Tongue (tissue), 2 donors: ENCODE results near the gene HBG2. TPM values are rescaled to one million over a fixed set of nuclear protein-coding genes. Genes with fewer than 3 reads are reported as not detected.
A peak's percentile ranks its signal among the peaks of the same experiment; 100 is the strongest.

Experiments
- DNase-seq: peaks from one replicate; pipeline ENCODE4 v3.0.0-alpha.2; 2015
- total RNA-seq: library from RNA; depleted of rRNA; stranded (reverse); fragments of >200 nt; gene quantifications from one replicate; pipeline ENCODE4 v1.2.3, GENCODE V29; 2014

HBG2 gene
- total RNA-seq, 1 donor from 2014 or later = 982 TPM

- no peak for DNase-seq
Measured at GRCh38 chr11:5229356-5229755, 25.2 kb downstream of the HBG2 start.

GRCh38 chr11:5228124-5228523 is 26.5 kb downstream of the HBG2 start:
- DNase-seq = no peak

DNA sequence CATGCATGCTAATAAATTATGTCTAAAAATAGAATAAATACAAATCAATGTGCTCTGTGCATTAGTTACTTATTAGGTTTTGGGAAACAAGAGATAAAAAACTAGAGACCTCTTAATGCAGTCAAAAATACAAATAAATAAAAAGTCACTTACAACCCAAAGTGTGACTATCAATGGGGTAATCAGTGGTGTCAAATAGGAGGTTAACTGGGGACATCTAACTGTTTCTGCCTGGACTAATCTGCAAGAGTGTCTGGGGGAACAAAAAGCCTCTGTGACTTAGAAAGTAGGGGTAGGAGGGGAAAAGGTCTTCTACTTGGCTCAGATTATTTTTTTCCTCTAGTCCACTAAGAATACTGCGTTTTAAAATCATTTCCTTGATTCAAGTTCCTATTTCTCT is 26.9 kb downstream of the HBG2 start:
- DNase-seq = no peak

DNA sequence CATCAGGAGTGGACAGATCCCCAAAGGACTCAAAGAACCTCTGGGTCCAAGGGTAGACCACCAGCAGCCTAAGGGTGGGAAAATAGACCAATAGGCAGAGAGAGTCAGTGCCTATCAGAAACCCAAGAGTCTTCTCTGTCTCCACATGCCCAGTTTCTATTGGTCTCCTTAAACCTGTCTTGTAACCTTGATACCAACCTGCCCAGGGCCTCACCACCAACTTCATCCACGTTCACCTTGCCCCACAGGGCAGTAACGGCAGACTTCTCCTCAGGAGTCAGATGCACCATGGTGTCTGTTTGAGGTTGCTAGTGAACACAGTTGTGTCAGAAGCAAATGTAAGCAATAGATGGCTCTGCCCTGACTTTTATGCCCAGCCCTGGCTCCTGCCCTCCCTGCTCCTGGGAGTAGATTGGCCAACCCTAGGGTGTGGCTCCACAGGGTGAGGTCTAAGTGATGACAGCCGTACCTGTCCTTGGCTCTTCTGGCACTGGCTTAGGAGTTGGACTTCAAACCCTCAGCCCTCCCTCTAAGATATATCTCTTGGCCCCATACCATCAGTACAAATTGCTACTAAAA is 27.8 kb downstream of the HBG2 start, which contains the start of gene HBB:
Gene HBB (minus strand): TSS at position 340 of the 579 bp plus-strand sequence. CDS start 50 bp downstream, at position 290.
- DNase-seq = no peak

DNA sequence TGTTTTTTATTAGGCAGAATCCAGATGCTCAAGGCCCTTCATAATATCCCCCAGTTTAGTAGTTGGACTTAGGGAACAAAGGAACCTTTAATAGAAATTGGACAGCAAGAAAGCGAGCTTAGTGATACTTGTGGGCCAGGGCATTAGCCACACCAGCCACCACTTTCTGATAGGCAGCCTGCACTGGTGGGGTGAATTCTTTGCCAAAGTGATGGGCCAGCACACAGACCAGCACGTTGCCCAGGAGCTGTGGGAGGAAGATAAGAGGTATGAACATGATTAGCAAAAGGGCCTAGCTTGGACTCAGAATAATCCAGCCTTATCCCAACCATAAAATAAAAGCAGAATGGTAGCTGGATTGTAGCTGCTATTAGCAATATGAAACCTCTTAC is 29.1 kb downstream of the HBG2 start:
- DNase-seq = no peak

DNA sequence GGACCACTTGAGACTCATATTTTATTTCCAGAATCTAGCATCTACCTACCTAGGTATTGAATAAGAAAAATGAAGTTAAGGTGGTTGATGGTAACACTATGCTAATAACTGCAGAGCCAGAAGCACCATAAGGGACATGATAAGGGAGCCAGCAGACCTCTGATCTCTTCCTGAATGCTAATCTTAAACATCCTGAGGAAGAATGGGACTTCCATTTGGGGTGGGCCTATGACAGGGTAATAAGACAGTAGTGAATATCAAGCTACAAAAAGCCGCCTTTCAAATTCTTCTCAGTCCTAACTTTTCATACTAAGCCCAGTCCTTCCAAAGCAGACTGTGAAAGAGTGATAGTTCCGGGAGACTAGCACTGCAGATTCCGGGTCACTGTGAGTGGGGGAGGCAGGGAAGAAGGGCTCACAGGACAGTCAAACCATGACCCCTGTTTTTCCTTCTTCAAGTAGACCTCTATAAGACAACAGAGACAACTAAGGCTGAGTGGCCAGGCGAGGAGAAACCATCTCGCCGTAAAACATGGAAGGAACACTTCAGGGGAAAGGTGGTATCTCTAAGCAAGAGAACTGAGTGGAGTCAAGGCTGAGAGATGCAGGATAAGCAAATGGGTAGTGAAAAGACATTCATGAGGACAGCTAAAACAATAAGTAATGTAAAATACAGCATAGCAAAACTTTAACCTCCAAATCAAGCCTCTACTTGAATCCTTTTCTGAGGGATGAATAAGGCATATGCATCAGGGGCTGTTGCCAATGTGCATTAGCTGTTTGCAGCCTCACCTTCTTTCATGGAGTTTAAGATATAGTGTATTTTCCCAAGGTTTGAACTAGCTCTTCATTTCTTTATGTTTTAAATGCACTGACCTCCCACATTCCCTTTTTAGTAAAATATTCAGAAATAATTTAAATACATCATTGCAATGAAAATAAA is 29.8 kb downstream of the HBG2 start:
- no peak for DNase-seq

GRCh38 chr11:5223686-5224085 is 30.9 kb downstream of the HBG2 start:
- no peak for DNase-seq

DNA sequence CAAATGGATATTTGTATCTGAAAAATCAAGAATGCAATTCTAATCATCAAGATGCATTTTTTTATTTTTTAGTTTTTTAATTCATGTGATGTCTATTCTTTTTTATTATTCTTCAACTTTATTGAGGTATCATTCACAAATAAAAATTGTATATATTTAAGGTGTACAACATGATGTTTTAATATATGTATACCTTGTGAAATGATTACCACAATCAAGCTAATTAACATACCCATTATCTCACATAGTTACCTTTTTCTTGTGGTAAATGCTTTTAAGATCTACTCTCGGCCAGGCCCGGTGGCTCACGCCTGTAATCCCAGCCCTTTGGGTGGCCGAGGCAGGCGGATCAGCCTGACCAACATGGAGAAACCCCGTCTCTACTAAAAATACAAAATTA is 31.4 kb downstream of the HBG2 start:
- no peak for DNase-seq

GRCh38 chr11:5210376-5210885 is 44.1 kb downstream of the HBG2 start:
- DNase-seq = no peak

DNA sequence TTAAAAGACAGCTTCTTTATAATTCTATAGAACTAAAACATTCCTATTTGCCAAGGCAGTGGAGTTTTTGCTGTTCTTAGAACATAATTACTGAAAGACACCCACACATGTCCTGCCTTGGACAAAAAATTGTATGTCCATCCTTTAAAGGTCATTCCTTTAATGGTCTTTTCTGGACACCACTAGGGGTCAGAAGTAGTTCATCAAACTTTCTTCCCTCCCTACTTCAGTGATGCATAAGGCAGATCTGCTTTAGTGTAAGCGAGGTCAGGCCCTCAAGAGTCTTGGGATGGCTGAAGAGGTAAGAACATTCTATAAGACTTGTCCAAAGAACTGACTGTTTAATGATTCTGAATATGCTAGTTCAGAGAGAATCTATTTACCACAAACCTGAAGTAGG is 49.8 kb downstream of the HBG2 start:
- peak; percentile 23 for DNase-seq

- no peak for DNase-seq
Measured at GRCh38 chr11:5203366-5203765, 51.2 kb downstream of the HBG2 start.

Other genes starting within 250 kb of the HBG2 start
- not detected for gene OR52J3, start 208.3 kb downstream of the HBG2 start, total RNA-seq
- gene OR52E2, start 195.2 kb downstream of the HBG2 start, total RNA-seq = not detected
- gene OR52E1, start 185.2 kb downstream of the HBG2 start, total RNA-seq = not detected
- not detected for gene OR52A5, start 116.4 kb downstream of the HBG2 start, total RNA-seq
- gene OR52A1, start 100.0 kb downstream of the HBG2 start, total RNA-seq = not detected
- not detected for gene OR51V1, start 54.1 kb downstream of the HBG2 start, total RNA-seq
- gene HBB, start 27.7 kb downstream of the HBG2 start, total RNA-seq = 162 TPM
- gene HBD, start 20.3 kb downstream of the HBG2 start, total RNA-seq = not detected
- gene HBG1, start 4.9 kb downstream of the HBG2 start, total RNA-seq = 7.5 TPM
- gene HBE1, start 15.2 kb upstream of the HBG2 start, total RNA-seq = 3.3 TPM
- gene OR51B4, start 47.2 kb upstream of the HBG2 start, total RNA-seq = not detected
- gene OR51B2, start 69.5 kb upstream of the HBG2 start, total RNA-seq = 1.0 TPM
- gene OR51B5, start 88.7 kb upstream of the HBG2 start, total RNA-seq = not detected
- not detected for gene OR51B6, start 96.7 kb upstream of the HBG2 start, total RNA-seq
- gene OR51M1, start 129.0 kb upstream of the HBG2 start, total RNA-seq = not detected
- not detected for gene OR51Q1, start 167.3 kb upstream of the HBG2 start, total RNA-seq
- not detected for gene OR51I1, start 186.7 kb upstream of the HBG2 start, total RNA-seq
- gene OR51I2, start 194.5 kb upstream of the HBG2 start, total RNA-seq = not detected
- gene OR52D1, start 233.9 kb upstream of the HBG2 start, total RNA-seq = not detected